Type B pancreatic cell (in vitro differentiated cells): ENCODE results near the gene EFHD1. TPM values are rescaled to one million over a fixed set of nuclear protein-coding genes. Genes with fewer than 3 reads are reported as not detected.
"Not testable (repeated sequence)": the region's sequence is repeated elsewhere in the genome, so short reads cannot be mapped to it uniquely, and the experiment has no call there.

Source experiments
- DNase-seq: peaks from one replicate; pipeline ENCODE4 v3.0.0; 2021; ENCODE audit warnings: mixed read lengths; ENCODE audit not compliant: unreplicated experiment; ENCODE audit errors: extremely low spot score
- H3K27ac Mint-ChIP-seq: 2 replicates; pipeline ENCODE4 v1.8.0; 2021; ENCODE audit warnings: mild to moderate bottlenecking, mixed read lengths
- H3K27me3 Mint-ChIP-seq: 2 replicates; pipeline ENCODE4 v1.8.0; 2021; ENCODE audit warnings: mixed read lengths
- H3K36me3 Mint-ChIP-seq: 2 replicates; pipeline ENCODE4 v1.8.0; 2021; ENCODE audit warnings: mixed read lengths
- H3K4me1 Mint-ChIP-seq: one replicate; pipeline ENCODE4 v1.8.0; 2021; ENCODE audit warnings: mixed read lengths; ENCODE audit not compliant: unreplicated experiment
- H3K4me3 Mint-ChIP-seq: 2 replicates; pipeline ENCODE4 v1.8.0; 2021; ENCODE audit warnings: mild to moderate bottlenecking, mixed read lengths
- H3K9me3 Mint-ChIP-seq: 2 replicates; pipeline ENCODE4 v1.8.0; 2021; ENCODE audit warnings: mixed read lengths
- total RNA-seq: library from RNA; stranded (reverse); gene quantifications from 2 replicates; pipeline ENCODE4 v1.2.1, GENCODE V29; 2021; ENCODE audit warnings: low replicate concordance
- TF ChIP-seq, protein P1 (sequence below): fragments of 200-600 bp; sonication (generic); conservative IDR thresholded peaks from 2 replicates; pipeline ENCODE4 v1.5.0; 2021; ENCODE audit warnings: antibody characterized with exemption, mild to moderate bottlenecking

EFHD1 gene
- total RNA-seq, 1 donor from 2014 or later = 6.0 TPM

DNA sequence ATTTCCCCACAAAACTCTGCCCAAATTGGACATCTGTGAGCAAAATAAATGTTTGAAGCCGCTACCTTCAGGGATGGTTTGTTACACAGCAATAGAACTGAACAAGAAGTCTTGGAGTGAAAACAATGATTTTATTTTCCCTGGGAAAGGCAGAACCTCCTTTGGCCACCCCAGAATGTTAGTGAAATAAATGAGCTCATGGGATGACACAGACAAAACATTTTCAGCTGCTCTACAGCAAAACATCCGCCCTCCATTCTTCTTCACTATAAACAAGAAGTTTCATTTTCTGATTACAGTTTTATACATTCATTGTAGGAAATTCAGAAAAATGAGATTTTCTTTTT lies 4.3 kb upstream of the EFHD1 start:
- TF ChIP-seq, protein P1, sequence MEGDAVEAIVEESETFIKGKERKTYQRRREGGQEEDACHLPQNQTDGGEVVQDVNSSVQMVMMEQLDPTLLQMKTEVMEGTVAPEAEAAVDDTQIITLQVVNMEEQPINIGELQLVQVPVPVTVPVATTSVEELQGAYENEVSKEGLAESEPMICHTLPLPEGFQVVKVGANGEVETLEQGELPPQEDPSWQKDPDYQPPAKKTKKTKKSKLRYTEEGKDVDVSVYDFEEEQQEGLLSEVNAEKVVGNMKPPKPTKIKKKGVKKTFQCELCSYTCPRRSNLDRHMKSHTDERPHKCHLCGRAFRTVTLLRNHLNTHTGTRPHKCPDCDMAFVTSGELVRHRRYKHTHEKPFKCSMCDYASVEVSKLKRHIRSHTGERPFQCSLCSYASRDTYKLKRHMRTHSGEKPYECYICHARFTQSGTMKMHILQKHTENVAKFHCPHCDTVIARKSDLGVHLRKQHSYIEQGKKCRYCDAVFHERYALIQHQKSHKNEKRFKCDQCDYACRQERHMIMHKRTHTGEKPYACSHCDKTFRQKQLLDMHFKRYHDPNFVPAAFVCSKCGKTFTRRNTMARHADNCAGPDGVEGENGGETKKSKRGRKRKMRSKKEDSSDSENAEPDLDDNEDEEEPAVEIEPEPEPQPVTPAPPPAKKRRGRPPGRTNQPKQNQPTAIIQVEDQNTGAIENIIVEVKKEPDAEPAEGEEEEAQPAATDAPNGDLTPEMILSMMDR = no peak
- H3K27me3 Mint-ChIP-seq = peaks cover 23% of the 10 kb centered on the region
- H3K36me3 Mint-ChIP-seq = no peaks in the 10 kb centered on the region
- H3K9me3 Mint-ChIP-seq = no peaks in the 10 kb centered on the region
- H3K4me1 Mint-ChIP-seq = no peaks in the 10 kb centered on the region
- DNase-seq = no peak
- no peak overlapping the region for H3K27ac Mint-ChIP-seq
- no peak overlapping the region for H3K4me3 Mint-ChIP-seq

GRCh38 chr2:232632229-232632903 lies 1.0 kb upstream of the EFHD1 start:
- peak overlapping the region; percentile 74 for H3K4me3 Mint-ChIP-seq
- no peaks in the 10 kb centered on the region for H3K36me3 Mint-ChIP-seq
- no peak for DNase-seq
- H3K9me3 Mint-ChIP-seq = no peaks in the 10 kb centered on the region
- H3K27ac Mint-ChIP-seq = no peak overlapping the region
- H3K4me1 Mint-ChIP-seq = peaks cover 5% of the 10 kb centered on the region
- TF ChIP-seq, protein P1 = no peak
- H3K27me3 Mint-ChIP-seq = peaks cover 39% of the 10 kb centered on the region

- no peak for DNase-seq
- H3K9me3 Mint-ChIP-seq = no peaks in the 10 kb centered on the region
- no peaks in the 10 kb centered on the region for H3K36me3 Mint-ChIP-seq
- H3K4me1 Mint-ChIP-seq = peaks cover 5% of the 10 kb centered on the region
- H3K27ac Mint-ChIP-seq = no peak overlapping the region
- peaks cover 38% of the 10 kb centered on the region for H3K27me3 Mint-ChIP-seq
- TF ChIP-seq, protein P1 = peak; percentile 37
- peak overlapping the region; percentile 74 for H3K4me3 Mint-ChIP-seq
Measured at GRCh38 chr2:232632904-232633412, 446 bp upstream of the EFHD1 start.

DNA sequence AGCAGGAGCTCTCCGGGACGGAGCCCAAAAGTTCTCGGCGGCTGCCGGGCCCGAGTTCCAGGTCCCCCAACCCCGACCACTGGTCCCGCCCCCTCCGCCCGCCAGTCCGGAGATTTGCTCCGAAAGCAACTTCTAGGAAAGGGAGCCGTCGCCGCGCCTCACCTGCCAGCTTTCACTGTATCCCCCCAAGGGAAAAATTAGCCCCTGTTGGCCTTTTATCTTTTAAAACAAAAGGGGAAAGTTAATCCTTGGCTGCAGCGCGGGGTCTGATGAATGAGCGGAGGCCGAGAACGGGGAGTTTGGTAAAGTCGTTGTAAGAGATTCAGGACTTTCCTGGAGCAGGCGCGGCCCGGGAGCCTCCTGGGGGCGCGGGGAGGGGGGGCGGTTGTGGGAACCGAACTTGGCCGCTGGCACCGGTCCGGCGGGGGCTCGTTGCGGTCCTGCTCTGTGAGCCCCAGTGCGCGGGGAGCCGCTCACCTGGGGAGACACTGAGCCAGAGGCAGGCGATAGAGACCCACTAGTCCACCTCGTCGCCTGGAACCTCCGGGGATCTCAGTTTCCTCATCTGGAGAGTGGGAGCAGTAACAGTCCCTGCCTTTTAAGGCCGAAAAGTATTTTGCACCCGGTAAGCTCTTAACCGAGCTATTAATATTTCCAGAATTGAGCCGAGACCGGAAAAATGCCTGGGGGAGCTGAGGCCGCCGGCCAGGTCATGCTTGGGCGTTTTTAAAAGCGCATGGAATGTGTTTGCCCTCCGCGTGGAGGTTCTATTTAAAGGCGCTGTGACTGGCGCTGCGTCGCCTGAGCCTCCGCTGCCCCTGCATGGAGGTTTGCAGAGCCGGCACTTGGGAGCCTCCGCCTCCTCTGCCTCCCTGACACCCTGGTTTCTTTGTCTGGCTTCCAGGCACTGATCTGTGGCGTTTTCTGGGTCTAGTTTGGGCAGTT lies 1.1 kb downstream of the EFHD1 start:
- Mint-ChIP-seq H3K4me1 (peaks cover 5% of the 10 kb centered on the region), H3K27me3 (peaks cover 49% of the 10 kb centered on the region), H3K9me3 (no peaks in the 10 kb centered on the region), H3K27ac (no peak overlapping the region), H3K36me3 (no peaks in the 10 kb centered on the region), H3K4me3 (peak overlapping the region; percentile 79)
- no peak for DNase-seq
- TF ChIP-seq, protein P1 = no peak

- H3K4me1 Mint-ChIP-seq, DNase-seq, H3K27ac Mint-ChIP-seq, H3K9me3 Mint-ChIP-seq, H3K36me3 Mint-ChIP-seq: not testable (repeated sequence)
- Mint-ChIP-seq H3K27me3 (peaks cover 56% of the 10 kb centered on the region), H3K4me3 (peak overlapping the region; percentile 79)
Measured at GRCh38 chr2:232635376-232635775, 2.0 kb downstream of the EFHD1 start.

- Mint-ChIP-seq H3K4me1 (peaks cover 5% of the 10 kb centered on the region), H3K36me3 (no peaks in the 10 kb centered on the region), H3K9me3 (no peaks in the 10 kb centered on the region), H3K27ac (no peak overlapping the region), H3K4me3 (no peak overlapping the region), H3K27me3 (peaks cover 56% of the 10 kb centered on the region)
- no peak for DNase-seq
- TF ChIP-seq, protein P1 = no peak
Measured at GRCh38 chr2:232635820-232636219, 2.4 kb downstream of the EFHD1 start.
